ENCODE results near the gene TMEM38B.

DNA sequence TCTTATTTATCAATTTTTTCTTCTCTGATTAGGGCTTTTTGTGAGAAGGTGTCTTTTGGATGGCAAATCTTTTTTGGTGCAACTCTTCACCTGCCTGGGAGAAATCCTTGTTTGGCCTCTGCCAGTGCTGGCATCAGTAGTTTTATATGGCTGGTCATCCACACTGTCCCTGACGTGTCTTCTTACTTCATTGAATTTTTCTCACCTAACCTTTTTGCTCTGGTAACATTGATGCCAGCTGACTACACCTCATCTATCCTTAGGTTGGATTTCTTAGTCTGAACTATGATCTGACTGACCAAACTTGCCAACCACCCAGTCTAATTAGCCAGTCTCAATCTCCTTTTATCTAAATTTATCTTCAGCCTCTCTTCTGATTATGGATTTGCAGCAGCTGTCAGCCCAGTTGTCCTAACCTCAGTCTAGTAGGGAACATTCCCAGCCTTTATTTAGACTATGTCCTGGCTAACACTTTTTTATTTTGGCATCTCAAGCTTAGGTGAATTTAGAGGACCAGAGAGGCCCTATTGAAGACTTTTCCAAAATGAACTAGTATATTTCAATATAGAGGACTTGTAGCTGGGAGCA lies 10.6 kb upstream of the TMEM38B start:
- no peak for TF ChIP-seq CTCF (conservative IDR thresholded peaks at IDR 0.05; ENCODE audit: low read length)
- no peak for TF ChIP-seq EZH2phosphoT487 (IDR thresholded peaks at IDR 0.05; ENCODE audit: borderline replicate concordance, low read depth, low read length)
